AG04450 (cell line): ENCODE data around the gene CD24. TPM values are rescaled to one million over a fixed set of nuclear protein-coding genes. Genes with fewer than 3 reads are reported as not detected.

Experiments used
- CTCF ChIA-PET: fragments of 300-600, 350-600 bp; formaldehyde crosslinking; extraction: SDS; loops from one replicate; lab custom pipeline; 2022; ENCODE audit warnings: antibody characterized with exemption, inconsistent platforms; lab: Charles Lee
- POLR2A ChIA-PET: fragments of 350-600 bp; formaldehyde crosslinking; extraction: SDS; loops from one replicate; lab custom pipeline; 2021; ENCODE audit warnings: antibody characterized with exemption, inconsistent platforms; lab: Yijun Ruan, JAX
- DNase-seq: peaks from one replicate; pipeline ENCODE4 v3.0.0-alpha.2; 2011; ENCODE audit warnings: low read depth, low spot score
- H3K27ac ChIP-seq: one replicate; pipeline ENCODE4 v1.5.1; 2012; ENCODE audit warnings: low read depth, low read length, control low read depth
- H3K27me3 ChIP-seq: one replicate; pipeline ENCODE4 v1.6.0; 2012; ENCODE audit warnings: low read length; ENCODE audit not compliant: control insufficient read depth, insufficient read depth
- H3K4me3 ChIP-seq: 2 replicates; pipeline ENCODE4 v1.5.1; 2011; ENCODE audit warnings: mild to moderate bottlenecking, low read depth, low read length, control low read depth
- H3K9me3 ChIP-seq: 2 replicates; pipeline ENCODE4 v1.5.1; 2012; ENCODE audit warnings: low read length; ENCODE audit not compliant: control insufficient read depth, insufficient read depth
- polyA plus RNA-seq: library from polyadenylated mRNA; depleted of rRNA; stranded (reverse); fragments of >200 nt; gene quantifications from 2 replicates; pipeline ENCODE4 v1.2.3, GENCODE V29; 2011
- TF ChIP-seq, protein P1 (sequence below): IDR thresholded peaks from 2 replicates; pipeline ENCODE4 v1.5.1; 2011; ENCODE audit warnings: low read depth, low read length, control low read depth, inconsistent platforms

CD24 gene
- polyA plus RNA-seq, 1 experiment = 0.89 TPM

DNA sequence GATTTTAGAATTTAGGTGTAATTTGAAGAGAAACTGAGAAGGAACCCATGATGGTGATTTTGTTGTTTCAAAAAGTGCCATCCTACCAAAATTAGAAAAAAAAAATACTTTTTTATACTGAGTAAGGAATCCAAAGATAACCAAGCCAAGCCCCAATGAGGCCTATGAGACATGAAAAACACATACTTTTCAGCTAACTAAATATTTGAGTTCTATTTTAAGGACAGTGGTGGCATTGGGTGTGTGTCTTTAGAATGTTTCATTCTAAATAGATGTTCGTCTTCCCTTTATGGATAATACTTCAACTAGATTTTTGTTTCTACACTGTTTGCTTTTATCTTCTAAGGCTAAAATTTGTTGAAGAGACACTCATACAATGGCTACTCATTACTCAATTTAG is 9.6 kb downstream of the CD24 start:
- TF ChIP-seq, protein P1, sequence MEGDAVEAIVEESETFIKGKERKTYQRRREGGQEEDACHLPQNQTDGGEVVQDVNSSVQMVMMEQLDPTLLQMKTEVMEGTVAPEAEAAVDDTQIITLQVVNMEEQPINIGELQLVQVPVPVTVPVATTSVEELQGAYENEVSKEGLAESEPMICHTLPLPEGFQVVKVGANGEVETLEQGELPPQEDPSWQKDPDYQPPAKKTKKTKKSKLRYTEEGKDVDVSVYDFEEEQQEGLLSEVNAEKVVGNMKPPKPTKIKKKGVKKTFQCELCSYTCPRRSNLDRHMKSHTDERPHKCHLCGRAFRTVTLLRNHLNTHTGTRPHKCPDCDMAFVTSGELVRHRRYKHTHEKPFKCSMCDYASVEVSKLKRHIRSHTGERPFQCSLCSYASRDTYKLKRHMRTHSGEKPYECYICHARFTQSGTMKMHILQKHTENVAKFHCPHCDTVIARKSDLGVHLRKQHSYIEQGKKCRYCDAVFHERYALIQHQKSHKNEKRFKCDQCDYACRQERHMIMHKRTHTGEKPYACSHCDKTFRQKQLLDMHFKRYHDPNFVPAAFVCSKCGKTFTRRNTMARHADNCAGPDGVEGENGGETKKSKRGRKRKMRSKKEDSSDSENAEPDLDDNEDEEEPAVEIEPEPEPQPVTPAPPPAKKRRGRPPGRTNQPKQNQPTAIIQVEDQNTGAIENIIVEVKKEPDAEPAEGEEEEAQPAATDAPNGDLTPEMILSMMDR = no peak
- no peak for DNase-seq
- no peaks in the 10 kb centered on the region for H3K9me3 ChIP-seq
- no peak overlapping the region for H3K27ac ChIP-seq
- peaks cover 1% of the 10 kb centered on the region for H3K27me3 ChIP-seq
- no peak overlapping the region for H3K4me3 ChIP-seq
- POLR2A ChIA-PET = no interaction called here
- CTCF ChIA-PET = no interaction called here

DNA sequence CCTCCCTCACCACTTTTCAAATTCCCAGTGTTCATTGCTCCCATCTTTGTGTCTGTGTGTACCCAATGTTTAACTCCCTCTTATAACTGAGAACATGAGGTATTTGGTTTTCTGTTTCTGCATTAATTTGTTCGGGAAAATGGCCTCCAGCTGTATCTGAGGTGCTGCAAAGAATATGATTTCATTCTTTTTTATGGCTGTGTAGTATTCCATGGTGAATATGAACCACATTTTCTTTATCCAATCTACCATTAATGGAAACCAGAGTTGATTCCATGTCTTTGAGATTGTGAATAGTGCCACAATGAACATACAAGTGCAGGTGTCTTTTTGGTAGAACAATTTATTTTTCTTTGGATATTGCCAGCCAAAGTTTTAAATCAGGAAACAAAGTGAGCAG is 10.4 kb downstream of the CD24 start:
- CTCF ChIA-PET = no interaction called here
- Histone ChIP-seq H3K9me3 (no peaks in the 10 kb centered on the region), H3K27me3 (no peaks in the 10 kb centered on the region), H3K4me3 (no peak overlapping the region), H3K27ac (no peak overlapping the region)
- TF ChIP-seq, protein P1 = no peak
- POLR2A ChIA-PET = no interaction called here
- DNase-seq = no peak

DNA sequence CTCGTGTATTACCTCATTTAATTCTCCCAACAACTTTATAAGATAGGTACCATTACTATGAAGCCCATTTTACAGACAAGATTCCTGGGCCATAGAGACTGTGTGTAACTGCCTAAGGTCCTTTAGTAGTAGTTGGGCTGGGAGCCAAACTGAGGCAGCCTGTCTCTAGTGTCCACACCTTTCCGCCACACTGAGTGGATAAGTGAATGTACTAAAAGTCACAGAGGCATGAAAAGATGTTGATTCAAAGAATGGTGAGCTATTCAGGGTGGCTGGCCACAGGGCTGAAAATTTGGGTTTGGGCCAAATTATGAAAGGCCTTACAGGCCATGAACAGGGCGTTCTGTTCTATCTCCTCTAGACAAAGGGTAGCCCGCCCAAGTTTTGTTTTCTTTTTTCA is 11.0 kb downstream of the CD24 start:
- DNase-seq = no peak
- Histone ChIP-seq H3K9me3 (no peaks in the 10 kb centered on the region), H3K4me3 (no peak overlapping the region), H3K27me3 (no peaks in the 10 kb centered on the region), H3K27ac (no peak overlapping the region)
- TF ChIP-seq, protein P1 = no peak
- POLR2A ChIA-PET = no interaction called here
- CTCF ChIA-PET = no interaction called here

- no peaks in the 10 kb centered on the region for H3K9me3 ChIP-seq
- TF ChIP-seq, protein P1 = no peak
- ChIA-PET CTCF (interaction anchor here (1.4 kb wide), 1 partner anchor 18 kb away, joined by 6 read pairs; no protein-coding TSS in a partner anchor), POLR2A (interaction anchor here (0.6 kb wide), 1 partner anchor 61 kb away, joined by 3 read pairs; no protein-coding TSS in a partner anchor)
- H3K27me3 ChIP-seq = no peaks in the 10 kb centered on the region
- H3K4me3 ChIP-seq = no peak overlapping the region
- H3K27ac ChIP-seq = no peak overlapping the region
- DNase-seq = no peak
These were observed 12.7 kb downstream of the CD24 start for GRCh38 chr6:106961801-106962200.

DNA sequence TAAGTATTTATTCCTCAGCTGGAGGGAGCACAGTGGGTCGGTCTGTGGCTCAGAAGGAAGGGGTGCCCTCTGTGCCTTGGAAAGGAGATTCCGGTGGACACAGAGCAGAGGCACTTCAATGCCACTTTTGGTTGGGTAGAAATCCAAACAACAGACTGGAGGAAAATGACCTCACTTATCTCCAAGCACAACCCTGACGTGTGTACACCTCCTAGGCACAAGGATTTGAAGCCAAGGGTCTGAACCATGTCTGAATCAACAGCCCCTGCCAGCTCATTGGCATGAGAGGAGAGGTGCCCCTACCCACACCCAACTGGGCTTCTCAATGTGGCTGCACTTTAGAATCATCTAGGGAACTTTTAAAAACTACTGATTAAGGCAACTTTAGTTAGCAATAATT is 13.4 kb downstream of the CD24 start:
- TF ChIP-seq, protein P1 = no peak
- H3K4me3 ChIP-seq = no peak overlapping the region
- DNase-seq = no peak
- H3K27me3 ChIP-seq = no peaks in the 10 kb centered on the region
- CTCF ChIA-PET = interaction anchor here (1.4 to 1.6 kb wide), 2 partner anchors 19 to 36 kb away, joined by 4 to 6 read pairs; no protein-coding TSS in a partner anchor
- no peaks in the 10 kb centered on the region for H3K9me3 ChIP-seq
- POLR2A ChIA-PET = interaction anchor here (0.6 kb wide), 1 partner anchor 62 kb away, joined by 3 read pairs; no protein-coding TSS in a partner anchor
- H3K27ac ChIP-seq = no peak overlapping the region
